ENCODE results near the gene MAOB. TPM values are rescaled to one million over a fixed set of nuclear protein-coding genes. Genes with fewer than 3 reads are reported as not detected.

Gene MAOB
- total and polyA plus RNA-seq, 2 donors (not counting 1 experiment from before 2014, with no cell fraction given) = not detected

GRCh38 chrX:43750248-43750676, 132.0 kb downstream of the MAOB start:
- H3K4me3 Mint-ChIP-seq = no peak overlapping the region
- Histone ChIP-seq H3K9ac (ENCODE audit: low read length) (no peak overlapping the region), H3K36me3 (replicated peaks in 1 of 2; ENCODE audit: control extremely low read depth in 1 of 2, control insufficient read depth in 1 of 2, extremely low read depth in 1 of 2, insufficient read depth in 2 of 2, low read length in 1 of 2) (no peaks in the 10 kb centered on the region), H3K4me2 (replicated peaks; ENCODE audit: low read depth, low read length, poor library complexity, severe bottlenecking) (no peak overlapping the region), H3K27me3 (replicated peaks in 1 of 4; ENCODE audit: control extremely low read depth in 1 of 4, control insufficient read depth in 3 of 4, insufficient read depth in 4 of 4, low read length in 3 of 4) (peaks cover 0 to 3% (median 0%) of the 10 kb centered on the region in 4 experiments), H3K4me1 (ENCODE audit: control insufficient read depth in 2 of 2, insufficient read depth in 2 of 2, low read length in 2 of 2) (peaks cover 0 to 3% of the 10 kb centered on the region in 2 donors), H4K20me1 (ENCODE audit: control insufficient read depth, insufficient read depth, low read length, poor library complexity, severe bottlenecking) (no peaks in the 10 kb centered on the region), H3K4me3 (ENCODE audit: control extremely low read depth in 1 of 5, extremely low read depth in 1 of 5, insufficient read depth in 1 of 5, low read depth in 2 of 5, low read length in 4 of 5) (no peak overlapping the region), H3K27ac (ENCODE audit: low read length in 2 of 2) (no peak overlapping the region), H2AFZ (ENCODE audit: insufficient read depth, low read depth, low read length, poor library complexity, severe bottlenecking) (no peak overlapping the region), H3K9me3 (ENCODE audit: control extremely low read depth in 1 of 3, control insufficient read depth in 2 of 3, insufficient read depth in 1 of 3, low read length in 2 of 3) (no peaks in the 10 kb centered on the region), H3K79me2 (ENCODE audit: control insufficient read depth, insufficient read depth, low read length) (no peaks in the 10 kb centered on the region)
- 0% methylated on average over 1 of the region's 6 CpGs for WGBS (ENCODE audit: insufficient coverage)
- intact Hi-C loops (cut with micrococcal nuclease) = loop anchor here (1.0 to 2.0 kb wide), 2 partner anchors 1951 to 1969 kb away; no protein-coding TSS in a partner anchor
- ChIA-PET POLR2A (no interaction called here), CTCF (interaction anchor here (0.6 to 2.9 kb wide), 12 partner anchors 8 to 1970 kb away, joined by 3 to 30 read pairs (median 3); no protein-coding TSS in a partner anchor)
- ATAC-seq (ENCODE audit: low read depth) (peak; percentile 64), DNase-seq (peak; percentile 65)
- no peaks in the 10 kb centered on the region for H3K9me3 Mint-ChIP-seq (ENCODE audit: insufficient read depth)
- TF ChIP-seq CTCF (IDR thresholded peaks at IDR 0.05) (peak; percentile 58), EZH2 (IDR thresholded peaks at IDR 0.05; ENCODE audit: borderline replicate concordance, insufficient read depth, low read depth, low read length, poor library complexity, severe bottlenecking) (no peak)
- H3K27ac Mint-ChIP-seq = no peak overlapping the region
- peaks cover 3% of the 10 kb centered on the region for H3K27me3 Mint-ChIP-seq
- no peaks in the 10 kb centered on the region for H3K4me1 Mint-ChIP-seq

- Histone ChIP-seq H3K36me3 (replicated peaks in 1 of 2; ENCODE audit: control extremely low read depth in 1 of 2, control insufficient read depth in 1 of 2, extremely low read depth in 1 of 2, insufficient read depth in 2 of 2, low read length in 1 of 2) (no peaks in the 10 kb centered on the region), H3K79me2 (ENCODE audit: control insufficient read depth, insufficient read depth, low read length) (no peaks in the 10 kb centered on the region), H3K4me2 (replicated peaks; ENCODE audit: low read depth, low read length, poor library complexity, severe bottlenecking) (no peak overlapping the region), H3K9me3 (ENCODE audit: control extremely low read depth in 1 of 3, control insufficient read depth in 2 of 3, insufficient read depth in 1 of 3, low read length in 2 of 3) (no peaks in the 10 kb centered on the region), H3K27me3 (replicated peaks in 1 of 4; ENCODE audit: control extremely low read depth in 1 of 4, control insufficient read depth in 3 of 4, insufficient read depth in 4 of 4, low read length in 3 of 4) (no peaks in the 10 kb centered on the region), H2AFZ (ENCODE audit: insufficient read depth, low read depth, low read length, poor library complexity, severe bottlenecking) (no peak overlapping the region), H3K9ac (ENCODE audit: low read length) (no peak overlapping the region), H3K27ac (ENCODE audit: low read length in 2 of 2) (no peak overlapping the region), H4K20me1 (ENCODE audit: control insufficient read depth, insufficient read depth, low read length, poor library complexity, severe bottlenecking) (no peaks in the 10 kb centered on the region), H3K4me1 (ENCODE audit: control insufficient read depth in 2 of 2, insufficient read depth in 2 of 2, low read length in 2 of 2) (peaks cover 0 to 3% of the 10 kb centered on the region in 2 donors), H3K4me3 (ENCODE audit: control extremely low read depth in 1 of 5, extremely low read depth in 1 of 5, insufficient read depth in 1 of 5, low read depth in 2 of 5, low read length in 4 of 5) (no peak overlapping the region)
- DNase-seq (no peak), ATAC-seq (ENCODE audit: low read depth) (no peak)
- Mint-ChIP-seq H3K27ac (no peak overlapping the region), H3K4me1 (no peaks in the 10 kb centered on the region), H3K4me3 (no peak overlapping the region), H3K27me3 (no peaks in the 10 kb centered on the region), H3K9me3 (ENCODE audit: insufficient read depth) (no peaks in the 10 kb centered on the region)
- POLR2A ChIA-PET = no interaction called here
- intact Hi-C loops (cut with micrococcal nuclease) = no loop called here
- CTCF ChIA-PET = no interaction called here
- TF ChIP-seq EZH2 (IDR thresholded peaks at IDR 0.05; ENCODE audit: borderline replicate concordance, insufficient read depth, low read depth, low read length, poor library complexity, severe bottlenecking) = no peak
- no peak for TF ChIP-seq CTCF (IDR thresholded peaks at IDR 0.05)
- no CpG with 5 or more reads among the region's 2 CpGs for WGBS (ENCODE audit: insufficient coverage)
Measured at GRCh38 chrX:43747476-43747875, 134.8 kb downstream of the MAOB start.

Measured in B cell (primary cell).